Measurements from ENCODE around the gene CEP250. TPM values are rescaled to one million over a fixed set of nuclear protein-coding genes. Genes with fewer than 3 reads are reported as not detected.
A peak's percentile ranks its signal among the peaks of the same experiment; 100 is the strongest.
"Not testable (repeated sequence)": the region's sequence is repeated elsewhere in the genome, so short reads cannot be mapped to it uniquely, and the experiment has no call there.

The CEP250 gene
- total and polyA plus RNA-seq, 9 donors: 15.0 to 34.8 (median 25.0) TPM

- Histone ChIP-seq H3K27ac (ENCODE audit: low read length) (no peak overlapping the region), H3K9me3 (replicated peaks; ENCODE audit: control insufficient read depth, low read depth, low read length) (no peaks in the 10 kb centered on the region), H3K4me1 (ENCODE audit: control insufficient read depth, insufficient read depth, low read length) (peaks cover 11% of the 10 kb centered on the region), H3K36me3 (ENCODE audit: control insufficient read depth, insufficient read depth, low read length) (no peaks in the 10 kb centered on the region), H3K27me3 (ENCODE audit: control insufficient read depth, insufficient read depth, low read length) (no peaks in the 10 kb centered on the region), H3K4me3 (ENCODE audit: low read length) (no peak overlapping the region)
- 67% methylated on average over 2 of the region's 6 CpGs for WGBS (ENCODE audit: insufficient coverage)
- no peak for DNase-seq
These were observed 4.1 kb upstream of the CEP250 start for GRCh38 chr20:35451295-35451694.

DNA sequence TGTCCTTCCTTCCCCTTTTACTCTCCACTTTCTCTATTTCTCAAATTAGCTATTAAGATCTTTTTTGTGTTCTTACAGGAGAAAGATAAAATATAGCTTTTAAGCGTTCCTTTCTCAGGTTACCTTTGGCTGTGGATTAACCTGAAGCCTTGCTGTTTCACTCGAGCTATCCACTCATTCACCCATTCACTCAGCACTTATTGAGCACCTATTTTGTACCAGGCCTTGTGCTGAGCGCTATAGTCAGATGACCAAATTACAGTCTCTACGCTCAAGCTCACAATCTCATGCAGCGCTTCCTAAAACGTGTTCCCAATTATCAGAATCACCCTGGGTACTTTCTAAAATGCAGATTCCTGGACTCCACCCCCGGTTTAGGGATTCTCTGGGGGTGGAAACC lies 1.8 kb upstream of the CEP250 start:
- no peaks in the 10 kb centered on the region for H3K27me3 ChIP-seq (ENCODE audit: control insufficient read depth, insufficient read depth, low read length)
- no peaks in the 10 kb centered on the region for H3K36me3 ChIP-seq (ENCODE audit: control insufficient read depth, insufficient read depth, low read length)
- 83% methylated on average over 3 of the region's 7 CpGs for whole genome bisulfite sequencing (ENCODE audit: insufficient coverage)
- no peak for DNase-seq
- peaks cover 5% of the 10 kb centered on the region for H3K4me1 ChIP-seq (ENCODE audit: control insufficient read depth, insufficient read depth, low read length)
- no peaks in the 10 kb centered on the region for H3K9me3 ChIP-seq (replicated peaks; ENCODE audit: control insufficient read depth, low read depth, low read length)
- H3K27ac ChIP-seq (ENCODE audit: low read length): no peak overlapping the region
- no peak overlapping the region for H3K4me3 ChIP-seq (ENCODE audit: low read length)

DNA sequence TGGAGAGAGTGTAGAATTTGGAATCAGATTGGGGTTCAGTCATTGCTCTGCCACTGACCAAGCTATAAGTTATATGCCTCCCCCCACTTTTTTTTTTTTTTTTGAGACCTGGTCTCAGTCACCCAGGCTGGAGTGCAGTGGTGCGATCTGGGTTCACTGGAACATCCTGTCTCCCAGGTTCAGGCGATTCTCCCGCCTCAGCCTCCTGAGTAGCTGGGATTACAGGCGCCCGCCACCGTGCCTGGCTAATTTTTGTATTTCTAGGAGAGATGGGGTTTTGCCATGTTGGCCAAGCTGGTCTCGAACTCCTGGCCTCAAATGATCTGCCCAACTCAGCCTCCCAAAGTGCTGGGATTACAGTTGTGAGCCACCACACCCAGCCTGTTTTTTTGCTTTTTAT lies 1.3 kb downstream of the CEP250 start:
- peaks cover 17% of the 10 kb centered on the region for H3K36me3 ChIP-seq (ENCODE audit: control insufficient read depth, insufficient read depth, low read length)
- H3K27ac ChIP-seq (ENCODE audit: low read length); H3K9me3 ChIP-seq (replicated peaks; ENCODE audit: control insufficient read depth, low read depth, low read length); DNase-seq; H3K27me3 ChIP-seq (ENCODE audit: control insufficient read depth, insufficient read depth, low read length); H3K4me3 ChIP-seq (ENCODE audit: low read length); H3K4me1 ChIP-seq (ENCODE audit: control insufficient read depth, insufficient read depth, low read length): not testable (repeated sequence)
- 90% methylated on average over 2 of the region's 7 CpGs for WGBS (ENCODE audit: insufficient coverage)

DNA sequence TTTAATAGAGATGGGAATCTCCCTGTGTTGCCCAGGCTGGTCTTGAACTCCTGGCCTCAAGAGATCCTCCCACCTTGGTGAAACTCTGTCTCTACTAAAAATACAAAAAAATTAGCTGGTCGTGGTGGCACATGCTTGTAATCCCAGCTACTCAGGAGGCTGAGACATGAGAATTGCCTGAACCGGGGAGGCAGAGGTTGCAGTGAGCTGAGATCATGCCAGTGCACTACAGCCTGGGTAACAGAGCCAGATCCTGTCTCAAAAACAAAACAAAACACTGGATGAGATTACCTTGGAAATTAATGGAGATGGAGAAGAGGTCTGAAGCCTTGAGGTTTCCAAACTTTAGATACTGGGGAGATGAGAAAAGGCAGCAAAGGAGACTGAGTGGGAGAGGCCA lies 2.1 kb downstream of the CEP250 start:
- H3K27ac ChIP-seq (ENCODE audit: low read length); H3K27me3 ChIP-seq (ENCODE audit: control insufficient read depth, insufficient read depth, low read length); DNase-seq; H3K4me1 ChIP-seq (ENCODE audit: control insufficient read depth, insufficient read depth, low read length); H3K9me3 ChIP-seq (replicated peaks; ENCODE audit: control insufficient read depth, low read depth, low read length); H3K4me3 ChIP-seq (ENCODE audit: low read length): not testable (repeated sequence)
- 58% methylated on average over 2 of the region's 2 CpGs for WGBS (ENCODE audit: insufficient coverage)
- H3K36me3 ChIP-seq (ENCODE audit: control insufficient read depth, insufficient read depth, low read length): peaks cover 24% of the 10 kb centered on the region

DNA sequence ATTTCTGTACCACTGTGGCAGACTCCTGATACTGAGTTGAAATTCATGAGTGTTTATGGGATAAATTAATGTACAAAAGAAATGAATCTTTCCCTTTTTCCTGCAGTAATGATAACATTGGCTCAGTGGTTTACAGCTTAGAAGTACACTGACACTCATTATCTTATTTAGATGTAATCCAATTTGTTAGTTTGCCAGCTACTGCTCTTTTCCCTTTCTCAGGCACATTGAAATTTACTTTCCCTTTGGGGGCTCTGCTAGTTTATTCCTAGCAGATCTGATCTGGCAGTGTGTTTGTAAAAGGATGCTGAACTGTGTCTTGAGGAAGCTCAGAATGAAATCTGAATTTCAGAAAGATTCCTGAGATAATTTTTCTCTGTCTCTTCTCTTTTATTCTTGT lies 3.0 kb downstream of the CEP250 start:
- Histone ChIP-seq H3K9me3 (replicated peaks; ENCODE audit: control insufficient read depth, low read depth, low read length) (no peaks in the 10 kb centered on the region), H3K27ac (ENCODE audit: low read length) (no peak overlapping the region), H3K36me3 (ENCODE audit: control insufficient read depth, insufficient read depth, low read length) (peaks cover 27% of the 10 kb centered on the region), H3K4me3 (ENCODE audit: low read length) (no peak overlapping the region), H3K4me1 (ENCODE audit: control insufficient read depth, insufficient read depth, low read length) (peaks cover 3% of the 10 kb centered on the region), H3K27me3 (ENCODE audit: control insufficient read depth, insufficient read depth, low read length) (no peaks in the 10 kb centered on the region)
- DNase-seq: no peak

- Histone ChIP-seq H3K4me1 (ENCODE audit: control insufficient read depth, insufficient read depth, low read length) (peaks cover 15% of the 10 kb centered on the region), H3K9me3 (replicated peaks; ENCODE audit: control insufficient read depth, low read depth, low read length) (no peaks in the 10 kb centered on the region), H3K4me3 (ENCODE audit: low read length) (no peak overlapping the region), H3K27ac (ENCODE audit: low read length) (no peak overlapping the region), H3K27me3 (ENCODE audit: control insufficient read depth, insufficient read depth, low read length) (no peaks in the 10 kb centered on the region), H3K36me3 (ENCODE audit: control insufficient read depth, insufficient read depth, low read length) (peaks cover 52% of the 10 kb centered on the region)
- DNase-seq: no peak
- WGBS (ENCODE audit: insufficient coverage): no CpG with 5 or more reads among the region's 3 CpGs
These were observed 6.2 kb downstream of the CEP250 start for GRCh38 chr20:35461620-35462019.

- Histone ChIP-seq H3K9me3 (replicated peaks; ENCODE audit: control insufficient read depth, low read depth, low read length) (no peaks in the 10 kb centered on the region), H3K27ac (ENCODE audit: low read length) (no peak overlapping the region), H3K4me3 (ENCODE audit: low read length) (no peak overlapping the region), H3K36me3 (ENCODE audit: control insufficient read depth, insufficient read depth, low read length) (peaks cover 57% of the 10 kb centered on the region), H3K27me3 (ENCODE audit: control insufficient read depth, insufficient read depth, low read length) (no peaks in the 10 kb centered on the region), H3K4me1 (ENCODE audit: control insufficient read depth, insufficient read depth, low read length) (peaks cover 21% of the 10 kb centered on the region)
- no peak for DNase-seq
- no CpG with 5 or more reads among the region's 2 CpGs for WGBS (ENCODE audit: insufficient coverage)
These were observed 7.0 kb downstream of the CEP250 start for GRCh38 chr20:35462351-35462750.

GRCh38 chr20:35463455-35464300 lies 8.3 kb downstream of the CEP250 start:
- Histone ChIP-seq H3K4me1 (ENCODE audit: control insufficient read depth, insufficient read depth, low read length) (peaks cover 25% of the 10 kb centered on the region), H3K4me3 (ENCODE audit: low read length) (no peak overlapping the region), H3K36me3 (ENCODE audit: control insufficient read depth, insufficient read depth, low read length) (peaks cover 71% of the 10 kb centered on the region), H3K9me3 (replicated peaks; ENCODE audit: control insufficient read depth, low read depth, low read length) (no peaks in the 10 kb centered on the region), H3K27me3 (ENCODE audit: control insufficient read depth, insufficient read depth, low read length) (no peaks in the 10 kb centered on the region), H3K27ac (ENCODE audit: low read length) (no peak overlapping the region)
- peak; percentile 87 for DNase-seq
- 7% methylated on average over 2 of the region's 4 CpGs for WGBS (ENCODE audit: insufficient coverage)

- peaks cover 78% of the 10 kb centered on the region for H3K36me3 ChIP-seq (ENCODE audit: control insufficient read depth, insufficient read depth, low read length)
- 30% methylated on average over 6 of the region's 6 CpGs for WGBS (ENCODE audit: insufficient coverage)
These were observed 10.6 kb downstream of the CEP250 start for GRCh38 chr20:35465976-35466375.

DNA sequence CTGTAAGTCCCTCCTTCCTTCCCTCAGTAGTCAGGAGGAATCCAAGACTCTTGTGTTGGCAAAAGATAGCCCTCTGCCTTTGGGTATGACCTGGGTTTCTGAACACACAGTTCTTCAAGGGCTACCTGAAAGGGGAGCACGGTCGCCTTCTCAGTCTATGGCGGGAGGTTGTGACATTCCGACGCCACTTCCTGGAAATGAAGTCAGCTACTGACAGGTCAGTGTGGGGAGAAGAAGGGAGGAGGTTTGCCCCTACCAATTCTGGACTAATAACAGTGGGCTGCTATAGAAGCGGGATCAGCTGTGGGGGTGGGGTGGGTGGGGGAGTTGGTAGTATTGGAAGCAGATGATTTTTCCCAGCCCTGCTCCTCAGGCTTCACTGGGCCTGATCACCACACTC lies 11.5 kb downstream of the CEP250 start:
- Histone ChIP-seq H3K9me3 (replicated peaks; ENCODE audit: control insufficient read depth, low read depth, low read length) (no peaks in the 10 kb centered on the region), H3K27me3 (ENCODE audit: control insufficient read depth, insufficient read depth, low read length) (no peaks in the 10 kb centered on the region), H3K4me3 (ENCODE audit: low read length) (no peak overlapping the region), H3K4me1 (ENCODE audit: control insufficient read depth, insufficient read depth, low read length) (peaks cover 25% of the 10 kb centered on the region), H3K27ac (ENCODE audit: low read length) (peak overlapping the region; percentile 76), H3K36me3 (ENCODE audit: control insufficient read depth, insufficient read depth, low read length) (peaks cover 73% of the 10 kb centered on the region)
- WGBS (ENCODE audit: insufficient coverage): no CpG with 5 or more reads among the region's 6 CpGs
- DNase-seq: no peak

More at GRCh38 chr20:35465976-35466375, 10.6 kb downstream of the CEP250 start:
- Histone ChIP-seq H3K27me3 (ENCODE audit: control insufficient read depth, insufficient read depth, low read length) (no peaks in the 10 kb centered on the region), H3K9me3 (replicated peaks; ENCODE audit: control insufficient read depth, low read depth, low read length) (no peaks in the 10 kb centered on the region), H3K27ac (ENCODE audit: low read length) (peak overlapping the region; percentile 76), H3K4me1 (ENCODE audit: control insufficient read depth, insufficient read depth, low read length) (peaks cover 25% of the 10 kb centered on the region), H3K4me3 (ENCODE audit: low read length) (no peak overlapping the region)
- DNase-seq: peak; percentile 92
